ENCODE data around the gene TAS2R41.
"Not testable (repeated sequence)": the region's sequence is repeated elsewhere in the genome, so short reads cannot be mapped to it uniquely, and the experiment has no call there.

TAS2R41 gene

GRCh38 chr7:143518941-143519340, 41.3 kb downstream of the TAS2R41 start:
- no peak for DNase-seq (ENCODE audit: low spot score)

DNA sequence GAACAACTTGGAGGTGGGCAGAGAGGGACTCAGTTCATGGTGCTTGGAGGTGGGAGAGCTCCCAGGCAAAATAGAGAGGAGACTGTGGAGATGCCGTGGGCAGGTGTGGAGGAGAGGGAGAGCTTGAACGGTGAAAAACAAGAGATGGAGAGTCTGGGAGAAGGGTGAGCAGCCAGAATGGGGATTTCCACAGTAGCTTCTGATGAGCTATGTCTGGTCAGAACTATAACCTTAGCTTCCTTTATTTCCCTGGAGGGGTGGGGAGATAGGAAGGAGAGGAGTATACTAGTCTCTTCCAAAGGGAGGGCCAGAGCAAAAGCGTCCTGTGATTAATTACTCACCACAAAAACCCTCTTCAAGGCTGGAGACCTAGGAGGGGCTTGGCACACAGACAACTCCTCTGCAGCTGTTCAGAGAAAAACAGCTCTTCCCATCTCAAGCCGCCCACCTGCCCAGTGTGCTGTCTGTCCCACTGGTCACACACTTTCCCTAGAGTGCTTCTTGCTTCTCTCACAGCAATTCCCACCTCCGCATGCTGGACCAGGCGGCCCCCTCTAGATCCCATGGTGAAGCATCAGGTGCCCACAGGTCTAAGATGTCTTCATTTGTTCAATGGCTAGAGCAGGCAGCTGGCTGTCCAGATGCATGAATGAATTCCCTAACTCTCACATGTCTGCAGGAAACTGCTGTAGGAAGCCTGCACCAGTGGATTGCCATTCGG, 41.9 kb downstream of the TAS2R41 start:
- no peak for DNase-seq (ENCODE audit: low spot score)

DNA sequence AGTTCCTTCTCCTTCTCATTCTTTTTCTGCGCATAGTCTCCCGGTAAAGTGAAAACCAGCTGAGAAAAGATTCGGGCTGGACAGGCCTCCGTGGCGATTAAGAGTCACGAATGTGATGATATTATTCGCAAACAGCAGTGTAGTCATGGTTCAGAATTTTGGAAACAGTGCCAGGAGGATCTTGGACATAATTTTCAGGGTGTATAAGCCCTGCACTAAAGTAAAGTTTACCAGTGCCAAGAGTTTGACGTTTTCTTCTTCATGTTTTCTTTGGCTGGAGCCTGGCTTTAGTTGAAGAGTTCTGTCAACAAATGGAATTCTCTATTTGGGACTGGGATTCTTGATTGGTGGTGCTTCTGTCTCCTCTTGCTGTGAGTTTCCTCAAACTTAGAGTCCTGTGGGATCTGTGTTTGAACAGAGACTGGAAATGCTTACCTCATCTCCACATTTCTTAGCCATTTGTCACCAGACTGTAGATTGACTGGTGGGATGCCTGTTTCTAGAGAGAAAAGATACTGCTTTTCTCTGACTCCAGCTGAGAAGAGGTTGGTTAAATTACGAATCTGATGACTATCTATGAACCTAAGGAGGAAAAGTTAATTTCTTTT, 44.7 kb downstream of the TAS2R41 start:
- not testable (repeated sequence) for DNase-seq (ENCODE audit: low spot score)

Measured in Ammon's horn (tissue), 1 donor.